GM19239 (cell line): Measurements from ENCODE around the gene CCDC124.

Source experiments
- DNase-seq: peaks from one replicate; pipeline ENCODE4 v3.0.0; 2011; ENCODE audit warnings: low spot score; ENCODE audit not compliant: insufficient read length
- FAIRE-seq: peaks from 2 replicates; lab custom pipeline; 2011; peaks lifted over from hg19 to GRCh38; lab: Jason Lieb, UNC

Gene CCDC124

DNA sequence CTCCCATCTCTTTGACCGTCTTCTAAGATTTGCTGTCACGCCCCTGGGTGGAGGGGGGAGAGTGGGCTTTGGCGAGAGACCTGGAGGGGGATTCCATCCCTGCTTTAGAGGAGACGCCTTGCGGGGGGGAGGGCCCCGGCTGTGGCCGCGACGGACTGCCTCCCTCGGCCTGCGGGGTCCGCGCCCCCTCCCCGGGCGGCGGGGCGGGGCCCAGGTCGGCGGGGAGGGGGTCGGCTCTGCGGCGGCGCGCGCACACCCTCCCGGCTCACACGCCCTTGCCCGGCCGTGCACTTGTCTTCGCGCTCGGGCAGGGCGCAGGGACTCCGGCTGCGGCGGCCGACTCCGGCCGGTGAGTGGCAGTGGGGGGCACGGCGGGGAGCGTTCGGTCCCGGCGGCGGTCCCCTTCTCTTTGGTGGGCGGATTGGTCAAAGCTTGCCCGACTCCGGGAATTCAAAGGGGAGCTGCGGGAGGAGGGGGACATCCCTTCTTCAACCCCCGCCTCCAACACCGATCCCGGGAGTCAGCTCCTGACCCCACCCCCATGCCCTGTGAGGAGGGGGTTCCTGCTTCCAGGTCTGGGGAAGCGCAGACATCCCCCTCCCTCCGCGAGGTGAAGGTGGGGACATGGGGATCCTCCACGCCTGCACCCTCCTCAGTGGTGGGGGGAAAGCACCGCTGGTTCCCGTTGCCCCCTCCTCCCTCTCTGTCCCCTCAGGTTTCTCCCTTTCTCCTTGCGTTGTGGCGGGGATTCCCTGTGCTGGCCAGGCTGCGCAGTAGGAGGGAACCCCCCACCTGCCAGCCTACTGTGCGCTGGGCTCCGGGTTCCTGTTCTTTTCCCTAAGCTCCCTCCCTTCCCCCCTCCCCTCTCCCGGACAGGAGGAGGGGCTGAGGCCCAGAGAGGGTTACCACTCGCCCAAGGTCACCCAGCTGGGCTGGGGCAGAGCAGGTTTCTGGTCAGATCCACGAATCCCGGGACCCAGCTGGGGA lies 19.5 kb downstream of the CCDC124 start:
- FAIRE-seq: no peak
- no peak for DNase-seq

DNA sequence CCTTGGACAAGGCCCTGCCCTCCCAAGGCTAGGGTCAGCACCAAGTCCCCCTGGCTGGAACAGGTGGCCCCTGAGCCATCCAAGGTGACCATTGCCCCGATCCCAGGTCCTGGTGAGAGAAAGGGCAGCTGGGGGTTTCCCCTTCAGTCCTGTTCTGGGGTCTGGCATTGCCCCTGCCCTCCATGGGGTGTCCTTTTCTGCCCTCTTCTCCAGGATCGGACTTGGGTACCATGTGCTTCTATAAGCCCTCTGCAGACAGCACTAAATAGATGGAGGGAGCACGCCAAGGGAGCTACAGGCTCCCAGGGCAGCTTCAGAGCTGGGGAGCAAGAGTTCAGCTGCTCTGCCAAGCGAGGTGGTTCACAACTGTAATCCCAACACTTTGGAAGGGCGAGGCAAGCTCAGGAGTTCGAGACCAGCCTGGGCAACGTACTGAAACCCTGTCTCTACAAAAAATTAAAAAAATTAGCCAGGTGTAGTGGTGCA lies 20.5 kb downstream of the CCDC124 start:
- DNase-seq (no peak), FAIRE-seq (no peak)

DNA sequence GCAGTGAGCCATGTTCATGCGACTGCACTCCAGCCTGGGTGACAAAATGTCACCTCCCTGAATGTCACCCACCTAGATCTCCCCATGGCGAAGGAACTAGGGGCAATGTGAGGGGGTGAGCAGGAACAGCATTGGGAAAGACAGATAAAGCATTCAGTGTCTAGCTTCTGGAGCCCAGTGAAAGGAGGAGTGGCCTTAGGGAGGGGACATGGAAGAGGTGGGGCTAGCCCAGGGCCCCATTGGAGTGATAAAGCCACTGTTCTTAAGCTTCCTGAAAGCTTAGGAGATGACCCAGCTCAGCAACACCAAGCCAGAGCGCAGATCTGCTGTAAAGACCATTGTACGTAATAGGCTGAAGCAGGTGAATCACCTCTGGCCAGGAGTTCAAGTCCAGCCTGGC lies 21.1 kb downstream of the CCDC124 start:
- DNase-seq (no peak), FAIRE-seq (no peak)

DNA sequence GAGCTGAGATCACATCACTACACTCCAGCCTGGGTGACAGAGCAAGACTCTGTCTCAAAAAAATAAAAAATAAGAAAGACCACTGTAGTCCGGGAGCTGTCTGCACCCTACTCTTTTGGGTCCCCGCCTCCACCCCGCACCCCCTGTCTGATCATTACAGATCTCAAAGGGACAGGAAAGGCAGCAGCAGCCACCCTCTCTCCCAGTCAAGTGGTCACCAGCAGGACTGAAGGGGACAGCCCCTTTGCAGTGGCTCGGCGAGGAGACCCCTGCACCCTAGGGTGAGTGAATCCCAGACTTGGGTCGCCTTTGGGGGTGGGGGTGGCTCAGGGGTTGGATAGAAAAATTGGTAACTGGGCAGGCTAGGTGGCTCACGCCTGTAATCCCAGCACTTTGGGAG lies 21.6 kb downstream of the CCDC124 start:
- DNase-seq (no peak), FAIRE-seq (no peak)

DNA sequence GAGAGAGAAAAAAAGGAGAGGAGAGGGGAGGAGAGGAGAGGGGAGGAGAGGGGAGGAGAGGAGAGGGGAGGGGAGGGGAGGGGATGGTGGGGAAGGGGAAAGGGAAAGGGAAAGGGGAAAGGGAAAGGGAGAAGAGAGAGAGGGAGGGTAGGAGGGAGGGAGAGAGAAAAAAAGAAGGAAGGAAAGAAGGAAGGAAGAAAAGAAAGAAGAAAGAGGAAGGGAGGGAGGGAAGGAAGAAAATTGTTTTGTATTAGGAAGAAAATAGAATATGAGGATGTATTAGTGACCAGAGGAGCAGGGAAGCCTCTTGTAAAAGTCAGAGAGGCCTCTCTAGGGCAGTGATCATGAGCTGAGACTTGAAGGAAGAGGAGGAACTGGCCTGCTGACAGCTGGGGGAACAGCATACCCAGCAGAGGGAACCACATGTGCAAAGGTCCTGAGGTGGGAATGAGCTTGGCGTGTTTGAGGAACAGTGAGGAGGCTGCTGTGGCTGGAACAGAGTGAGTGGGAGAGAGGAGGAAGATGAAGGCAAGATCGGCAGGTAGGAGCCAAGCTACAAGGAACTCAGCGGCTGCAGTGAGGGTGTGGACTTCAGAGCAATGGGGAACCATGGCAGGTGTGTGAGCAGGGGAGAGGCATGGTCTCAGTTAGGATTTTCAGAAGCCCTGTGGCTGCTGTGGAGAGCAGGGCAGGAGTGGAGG lies 24.5 kb downstream of the CCDC124 start:
- FAIRE-seq (no peak), DNase-seq (no peak)

DNA sequence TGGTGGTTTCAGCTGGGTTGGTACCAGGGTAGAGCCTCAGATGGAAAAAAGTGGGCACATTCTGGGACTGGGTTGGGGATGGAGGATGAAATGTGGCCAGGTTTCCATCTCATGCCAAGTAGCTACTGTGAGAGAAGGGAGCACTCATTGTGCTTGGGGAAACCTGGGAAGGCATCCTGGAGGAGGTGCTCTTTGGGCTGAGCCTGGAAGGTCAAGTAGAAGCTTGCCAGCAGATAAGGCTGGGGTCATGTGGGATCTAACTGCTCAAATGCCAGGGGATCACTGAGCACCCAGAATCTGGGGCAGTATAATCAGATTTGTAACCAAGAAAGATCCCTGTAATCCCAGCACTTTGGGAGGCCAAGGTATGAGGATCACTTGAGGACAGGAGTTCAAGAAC lies 25.1 kb downstream of the CCDC124 start:
- no peak for FAIRE-seq

DNA sequence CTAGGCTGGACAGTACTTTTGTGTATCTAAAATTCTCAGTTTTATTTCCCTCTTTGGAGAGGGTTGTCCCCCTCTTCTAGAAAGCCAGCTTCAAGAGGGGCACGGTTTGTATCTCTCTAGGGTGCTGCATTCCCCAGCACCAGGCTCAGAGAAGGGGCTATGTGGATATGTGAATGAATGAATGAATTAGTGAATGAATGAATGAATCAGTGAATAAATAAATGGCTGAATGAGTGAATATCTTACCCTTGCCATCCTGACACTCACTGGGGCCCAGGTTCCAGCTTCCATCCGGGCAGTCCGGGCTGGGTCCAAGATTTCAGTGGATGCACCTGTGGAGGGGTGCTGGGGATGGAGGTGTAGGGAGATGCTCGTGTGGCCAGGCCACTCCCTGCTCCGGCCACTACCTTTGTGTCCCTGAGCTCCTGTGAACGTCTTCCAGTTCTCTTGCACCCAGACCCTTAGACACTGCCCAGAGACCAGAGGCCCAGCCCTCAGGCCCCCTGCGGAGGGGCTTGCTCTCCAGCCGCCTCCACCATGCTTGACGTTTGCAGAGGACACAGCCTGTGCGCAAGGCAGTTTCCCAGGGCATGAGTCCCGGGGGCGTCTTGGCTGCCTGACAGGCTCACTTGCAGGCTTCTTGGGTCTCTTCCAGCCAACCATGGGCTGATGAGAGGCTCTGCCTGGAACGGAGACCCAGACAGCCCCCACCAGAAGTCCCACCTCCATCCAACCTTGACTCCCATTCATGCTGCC lies 31.3 kb downstream of the CCDC124 start:
- DNase-seq: no peak
- FAIRE-seq: no peak

More for the DNA sequence above, 25.1 kb downstream of the CCDC124 start:
- DNase-seq: no peak

DNA sequence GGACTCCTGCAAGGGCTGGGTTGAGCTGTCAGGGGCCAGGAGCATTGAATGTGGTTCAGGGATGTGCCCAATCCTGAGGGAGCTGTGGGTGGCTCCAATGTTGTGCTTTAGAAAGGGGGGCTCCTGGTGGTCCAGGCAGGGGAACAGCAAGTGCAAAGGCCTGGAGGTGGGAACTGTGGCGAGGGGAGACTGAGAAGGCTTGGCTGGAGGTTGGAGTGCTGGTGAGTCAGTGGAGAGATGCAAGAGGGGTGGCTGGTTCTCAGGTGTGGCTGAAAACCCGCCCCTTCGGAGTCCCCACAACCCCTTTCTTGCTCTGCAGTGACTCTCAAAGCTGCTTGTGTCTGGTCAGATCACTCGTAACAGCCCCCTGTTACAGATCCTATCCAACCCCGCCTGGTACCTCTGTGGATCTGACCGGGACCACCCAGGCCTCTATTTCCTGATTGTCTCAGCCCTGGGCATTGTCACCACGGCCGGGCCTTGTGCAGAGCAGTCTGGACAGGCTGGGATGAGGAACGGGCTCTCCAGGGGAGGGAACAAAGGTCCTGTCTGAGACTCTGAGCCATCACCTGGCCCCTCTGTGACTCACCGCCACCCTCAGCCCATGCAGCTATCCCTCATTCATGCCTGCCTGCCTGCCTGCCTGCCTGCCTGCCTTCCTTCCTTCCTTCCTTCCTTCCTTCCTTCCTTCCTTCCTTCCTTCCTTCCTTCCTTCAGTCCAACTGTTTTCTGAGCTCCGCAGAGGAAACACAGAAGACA lies 32.7 kb downstream of the CCDC124 start:
- DNase-seq: no peak
- FAIRE-seq: no peak

DNA sequence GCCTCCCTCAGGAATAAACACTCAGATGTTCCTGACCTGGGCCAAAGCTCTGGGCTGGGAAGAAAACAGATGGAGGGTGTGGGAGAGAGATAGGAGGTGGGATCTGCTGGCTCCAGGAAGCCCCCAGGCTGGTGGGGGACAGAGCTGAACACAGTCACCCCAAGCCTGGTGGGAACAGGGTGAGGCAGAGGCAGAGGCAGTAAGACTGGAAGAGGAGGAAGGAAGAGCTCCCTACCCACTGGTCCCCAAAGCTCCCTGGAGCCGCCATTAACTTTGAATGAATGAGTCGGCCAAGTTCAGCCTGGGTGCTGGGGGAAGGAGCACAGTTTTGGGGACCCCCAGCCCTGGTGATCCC lies 33.3 kb downstream of the CCDC124 start:
- FAIRE-seq: no peak
- no peak for DNase-seq

DNA sequence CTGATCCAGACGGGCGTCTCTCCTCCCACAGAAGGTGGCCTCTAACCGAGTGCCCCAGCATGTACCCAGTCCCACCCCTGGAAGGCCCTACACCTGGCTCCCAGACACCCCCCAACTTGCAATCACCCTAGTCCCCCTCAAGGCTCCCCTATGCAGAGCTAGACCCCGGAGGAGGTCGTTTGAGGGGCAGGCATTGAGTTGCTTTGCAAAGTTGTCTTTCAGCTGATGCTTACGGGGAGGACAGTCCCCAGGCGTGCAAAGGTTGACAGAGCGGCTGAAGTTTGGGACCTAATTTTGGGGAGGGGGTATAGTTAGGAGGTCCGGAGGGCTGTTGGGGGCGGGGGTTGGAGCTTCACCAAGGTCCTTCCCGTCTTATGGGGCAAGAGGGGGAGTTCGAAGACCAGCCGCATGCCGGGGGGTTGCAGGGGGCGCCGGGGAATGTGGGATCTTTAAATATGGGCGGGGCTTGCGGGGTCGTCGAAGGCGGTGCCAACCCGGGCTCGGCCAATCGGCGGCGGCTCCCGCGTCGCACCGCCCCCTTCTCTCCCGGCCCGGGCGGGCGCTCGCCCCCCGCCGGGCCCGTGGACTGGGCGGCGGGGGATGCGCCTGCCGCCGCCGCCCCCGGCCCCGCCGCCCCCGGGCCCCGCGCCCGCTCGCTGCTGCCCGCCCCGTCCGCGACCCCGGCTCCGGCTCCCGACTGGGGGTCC lies 33.9 kb downstream of the CCDC124 start, which contains the start of gene KCNN1:
KCNN1 (plus strand) TSS at position 558 of the 707 bp plus-strand sequence. CDS start 6,782 bp downstream, outside the sequence.
- DNase-seq (no peak), FAIRE-seq (no peak)

DNA sequence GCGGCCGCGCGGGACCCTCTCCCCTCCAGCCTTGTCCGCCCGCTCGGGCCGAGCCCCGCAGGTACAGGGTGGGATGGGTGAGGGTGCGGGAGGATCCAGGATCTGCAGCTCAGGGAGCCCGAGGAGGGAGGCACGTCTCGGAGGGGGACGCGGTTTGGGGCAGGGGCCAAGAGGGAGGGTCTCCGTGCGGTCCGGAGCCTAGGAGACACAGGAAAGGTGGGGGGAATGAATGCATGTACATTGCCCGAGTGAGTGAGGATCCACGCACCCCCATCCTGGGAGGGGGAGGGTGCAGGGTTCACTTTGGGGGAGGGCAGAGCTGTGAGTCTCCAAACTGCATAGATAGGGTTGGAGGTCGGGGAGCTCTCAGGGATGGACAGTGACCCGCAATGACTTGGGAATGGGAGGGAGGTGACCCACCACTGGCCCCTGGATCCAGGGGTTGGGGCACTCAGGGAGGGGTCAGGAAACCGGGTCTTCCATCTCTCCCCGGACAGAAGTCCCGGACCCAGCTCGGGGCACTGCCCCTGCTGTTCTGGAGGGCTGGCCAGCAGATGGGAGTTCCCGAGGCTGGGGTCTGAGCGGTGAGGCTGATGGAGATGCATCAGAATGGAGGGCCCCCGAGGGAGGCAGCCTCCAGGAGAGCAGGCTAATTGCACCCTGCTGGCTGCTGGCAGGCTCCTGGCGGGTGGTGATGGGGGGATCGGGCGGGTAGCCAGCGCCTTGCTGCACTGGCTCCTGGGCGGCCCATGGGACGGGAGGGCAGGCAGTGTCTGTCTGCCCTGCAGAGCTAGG lies 34.6 kb downstream of the CCDC124 start:
- FAIRE-seq (no peak), DNase-seq (no peak)

DNA sequence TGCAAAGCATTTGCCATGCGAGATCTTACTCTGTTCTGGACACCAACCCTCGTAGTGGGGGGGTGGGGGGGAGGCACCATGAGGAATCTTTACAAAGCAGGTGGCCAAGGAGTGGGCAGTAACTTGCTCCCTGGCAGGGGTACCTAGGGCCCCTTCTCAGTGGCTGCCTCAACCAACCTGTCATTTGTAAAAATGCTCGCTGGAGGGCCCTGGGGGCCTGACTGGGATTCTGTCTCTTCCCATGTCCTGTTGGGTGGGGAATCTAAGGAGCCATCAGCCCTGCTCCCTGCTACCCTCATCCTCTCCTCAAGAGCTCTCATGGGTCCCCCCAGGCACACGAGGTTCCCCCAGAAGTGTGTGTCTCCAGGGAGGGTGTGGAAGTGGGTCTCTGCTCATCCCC lies 35.5 kb downstream of the CCDC124 start:
- DNase-seq (no peak), FAIRE-seq (no peak)

DNA sequence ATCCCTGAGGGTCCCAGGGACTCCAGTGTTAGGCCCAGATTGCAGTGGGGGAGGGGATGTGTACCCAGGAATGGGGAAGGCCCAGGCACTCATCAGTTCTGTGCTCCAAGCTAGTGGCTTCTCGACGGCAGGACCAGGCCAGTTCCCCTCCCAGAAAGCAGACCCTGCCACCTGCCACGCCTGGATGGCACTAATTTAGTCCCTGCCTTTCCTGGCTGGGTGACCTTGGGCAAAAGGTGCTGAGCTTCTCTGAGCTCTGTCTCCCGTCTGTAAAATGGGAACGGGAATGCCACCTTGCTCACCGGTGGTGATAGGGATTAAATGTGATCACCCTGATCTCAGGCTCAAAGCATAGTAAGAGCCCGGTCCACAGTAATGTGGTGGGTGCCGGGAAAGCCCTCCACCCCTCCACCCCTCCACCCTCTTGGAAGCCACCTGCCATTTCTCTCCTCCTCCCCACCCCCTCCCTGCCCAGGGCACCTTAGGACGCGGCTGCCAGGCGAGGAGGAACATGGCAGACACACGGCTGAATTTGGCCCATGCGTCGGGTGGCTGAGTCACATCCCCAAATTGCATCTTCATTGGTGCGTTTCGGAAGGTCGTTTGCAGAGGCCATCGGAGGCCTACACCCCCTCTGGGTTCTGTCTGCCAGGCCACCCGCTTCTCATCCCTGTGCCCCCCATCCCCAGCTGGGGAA lies 36.4 kb downstream of the CCDC124 start:
- FAIRE-seq: no peak
- DNase-seq: no peak

DNA sequence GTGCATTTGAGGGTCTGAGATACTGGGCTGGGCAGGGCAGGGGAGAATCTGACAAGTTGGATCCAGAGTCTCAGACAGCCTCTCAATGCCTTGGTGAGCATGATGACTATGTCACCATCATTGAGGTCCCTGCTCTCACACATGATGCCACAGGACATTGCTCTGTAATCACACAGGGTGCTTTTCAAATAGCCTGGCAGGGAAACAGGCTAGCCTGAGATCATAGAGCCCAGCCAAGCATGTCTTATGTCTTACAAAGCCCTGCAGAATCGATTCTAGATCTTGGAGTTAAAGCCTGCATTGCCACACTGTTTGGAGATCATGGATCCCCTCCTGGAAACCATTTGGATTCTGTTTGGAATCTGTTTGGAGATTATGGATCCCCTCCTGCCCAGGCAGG lies 39.4 kb downstream of the CCDC124 start:
- no peak for DNase-seq
- FAIRE-seq: no peak

DNA sequence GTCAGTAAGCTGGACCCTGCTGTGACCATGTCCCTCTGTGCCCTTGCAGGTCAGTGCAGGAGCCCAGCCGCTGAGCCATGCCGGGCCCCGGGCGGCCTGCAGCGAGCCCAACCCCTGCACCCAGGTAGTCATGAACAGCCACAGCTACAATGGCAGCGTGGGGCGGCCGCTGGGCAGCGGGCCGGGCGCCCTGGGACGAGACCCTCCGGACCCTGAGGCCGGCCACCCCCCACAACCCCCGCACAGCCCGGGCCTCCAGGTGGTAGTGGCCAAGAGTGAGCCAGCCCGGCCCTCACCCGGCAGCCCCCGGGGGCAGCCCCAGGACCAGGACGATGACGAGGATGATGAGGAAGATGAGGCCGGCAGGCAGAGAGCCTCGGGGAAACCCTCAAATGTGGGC lies 40.9 kb downstream of the CCDC124 start:
- no peak for DNase-seq
- no peak for FAIRE-seq

DNA sequence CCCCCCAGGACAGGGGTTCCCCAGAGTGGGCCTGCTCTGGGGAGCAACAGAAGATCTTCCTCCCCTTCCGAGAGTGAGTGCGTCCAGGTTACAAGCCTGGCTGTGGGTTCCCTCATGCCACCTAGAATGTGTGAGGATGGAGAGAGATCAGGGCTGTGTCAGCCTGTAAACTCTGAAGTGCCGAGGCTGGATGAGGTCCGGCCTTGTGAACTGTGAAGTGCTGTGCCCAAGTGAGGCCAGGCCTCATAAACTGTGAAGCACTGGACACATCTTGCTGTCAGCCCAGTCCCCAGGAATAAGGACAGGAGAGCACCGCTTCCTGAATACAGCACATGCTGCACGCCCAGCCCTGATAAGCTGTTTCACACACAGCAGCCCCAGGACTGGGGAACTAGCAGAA lies 41.7 kb downstream of the CCDC124 start:
- FAIRE-seq (no peak), DNase-seq (no peak)

DNA sequence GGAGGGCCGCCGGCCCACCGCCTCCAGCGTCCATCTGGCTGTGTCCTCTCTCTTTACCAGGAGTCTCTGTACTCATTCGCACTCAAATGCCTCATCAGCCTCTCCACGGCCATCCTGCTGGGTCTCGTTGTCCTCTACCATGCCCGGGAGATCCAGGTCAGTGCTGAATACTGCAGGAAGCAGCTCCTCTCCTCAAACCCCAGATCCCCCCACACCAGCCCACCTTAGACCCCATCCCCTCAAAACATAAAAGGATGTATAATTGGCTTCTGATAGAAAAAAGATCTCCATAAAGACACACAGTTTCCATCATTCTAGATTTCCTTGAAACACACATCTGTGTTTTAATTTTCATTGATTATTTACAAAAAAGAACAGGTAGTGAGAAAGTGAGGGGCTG lies 42.2 kb downstream of the CCDC124 start:
- FAIRE-seq (no peak), DNase-seq (no peak)

DNA sequence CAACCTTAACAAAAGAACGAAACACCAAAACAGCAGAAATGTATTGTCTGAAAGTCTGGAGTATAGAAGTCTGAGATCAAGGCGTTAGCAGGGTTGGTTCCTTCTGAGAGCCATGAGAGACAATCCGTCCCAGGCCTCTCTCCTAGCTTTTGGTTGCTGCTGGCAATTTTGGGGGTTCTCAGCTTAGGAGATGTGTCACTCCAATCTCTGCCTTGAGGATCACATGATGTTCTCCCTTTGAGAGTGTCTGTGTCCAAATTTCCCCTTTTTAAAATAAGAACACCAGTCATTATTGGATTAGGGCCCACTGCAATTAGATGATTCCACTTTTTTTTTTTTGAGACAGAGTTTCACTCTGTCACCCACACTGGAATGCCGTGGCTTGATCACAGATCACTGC lies 44.2 kb downstream of the CCDC124 start:
- DNase-seq (no peak), FAIRE-seq (no peak)
